GM19238 (cell line): Measurements from ENCODE around the gene KCTD20.
"Not testable (repeated sequence)": the region's sequence is repeated elsewhere in the genome, so short reads cannot be mapped to it uniquely, and the experiment has no call there.

ENCODE experiments used
- DNase-seq: peaks from one replicate; pipeline ENCODE4 v3.0.0; 2011; ENCODE audit warnings: low spot score; ENCODE audit not compliant: insufficient read length

KCTD20 gene

DNA sequence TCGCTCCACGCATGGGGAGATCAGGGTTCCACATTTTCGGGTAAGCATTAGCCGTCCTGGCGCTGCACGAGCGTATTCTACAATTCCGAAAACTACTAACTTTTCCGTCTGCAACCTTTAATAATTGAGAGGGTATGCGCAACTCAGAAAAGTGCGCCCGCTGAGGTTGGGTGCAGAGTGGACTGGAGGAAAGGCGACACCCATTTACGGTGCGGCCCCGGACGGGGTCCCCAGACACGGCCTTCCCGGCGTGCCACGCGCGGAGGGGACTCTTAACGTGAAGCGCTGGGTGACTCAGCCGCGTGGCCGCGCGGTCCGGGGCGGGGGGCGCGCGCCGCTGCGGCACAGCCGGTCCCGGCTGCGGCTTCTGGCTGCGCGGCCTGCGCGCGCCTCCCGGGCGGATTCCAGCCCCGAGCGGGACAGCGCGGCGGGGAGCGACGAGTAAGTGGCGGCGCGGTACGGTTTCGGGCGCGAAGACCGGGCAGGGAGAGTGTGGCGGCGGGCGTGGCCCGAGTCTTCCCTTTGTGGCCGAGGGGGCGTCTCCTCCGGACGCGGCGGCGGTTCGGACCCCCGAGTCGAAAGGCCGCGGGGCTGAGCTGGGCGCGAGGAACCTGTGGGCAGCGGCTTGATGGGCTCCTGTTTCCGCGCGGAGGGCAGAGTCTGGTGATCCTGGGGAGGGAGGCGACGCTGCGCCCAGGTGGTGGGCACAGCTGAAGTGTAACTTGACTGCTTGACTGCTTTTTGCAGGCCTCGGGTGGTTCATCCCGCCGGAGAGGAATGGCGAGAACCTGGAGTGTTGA is at the start of gene KCTD20, which contains the start of gene PXT1:
Gene KCTD20 (plus strand): TSS at position 330 of the 800 bp plus-strand sequence. CDS start 27,098 bp downstream, outside the sequence.
Gene PXT1 (minus strand): TSS at position 184 of the 800 bp plus-strand sequence. CDS start 16,772 bp downstream, outside the sequence.
- DNase-seq, result peak; percentile 86

DNA sequence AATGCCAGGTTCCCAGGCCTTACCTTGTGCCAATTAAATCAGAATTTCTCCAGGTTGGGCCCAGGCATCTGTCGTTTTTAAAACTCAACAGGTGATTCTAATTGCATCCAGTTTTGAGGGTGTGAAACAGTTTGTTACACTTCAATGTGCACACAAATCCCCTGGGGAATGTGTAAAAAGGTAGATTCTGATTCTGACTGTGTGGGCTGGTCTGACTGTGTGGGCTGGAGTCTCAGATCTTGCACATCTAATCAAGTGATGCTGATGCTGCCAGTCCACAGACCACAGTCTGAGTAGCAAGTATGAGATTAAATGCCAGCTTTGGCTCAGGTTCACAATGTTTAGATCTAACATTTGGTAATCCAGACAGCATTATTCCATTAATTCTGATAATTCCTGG is 42.8 kb upstream of the KCTD20 start:
- no peak for DNase-seq

DNA sequence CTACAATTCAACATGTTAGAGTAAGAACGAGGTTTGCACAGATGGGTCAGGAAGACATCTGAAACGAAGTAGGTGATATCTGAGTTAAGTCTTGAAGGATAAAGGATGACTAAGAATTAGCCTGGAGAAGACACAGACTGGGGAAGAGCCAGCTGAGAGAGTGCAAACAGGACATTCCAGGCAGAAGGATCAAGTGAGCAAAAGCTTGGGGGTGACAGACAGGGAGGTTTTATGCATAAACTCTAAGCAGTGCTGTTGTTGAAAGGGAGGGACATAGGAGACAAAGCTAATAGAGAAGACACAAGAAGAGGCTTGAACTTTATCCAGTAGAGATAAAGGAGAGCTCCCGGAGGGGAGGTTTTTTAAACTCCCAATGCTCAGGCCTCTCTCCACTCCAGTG is 40.3 kb upstream of the KCTD20 start:
- DNase-seq, result no peak

DNA sequence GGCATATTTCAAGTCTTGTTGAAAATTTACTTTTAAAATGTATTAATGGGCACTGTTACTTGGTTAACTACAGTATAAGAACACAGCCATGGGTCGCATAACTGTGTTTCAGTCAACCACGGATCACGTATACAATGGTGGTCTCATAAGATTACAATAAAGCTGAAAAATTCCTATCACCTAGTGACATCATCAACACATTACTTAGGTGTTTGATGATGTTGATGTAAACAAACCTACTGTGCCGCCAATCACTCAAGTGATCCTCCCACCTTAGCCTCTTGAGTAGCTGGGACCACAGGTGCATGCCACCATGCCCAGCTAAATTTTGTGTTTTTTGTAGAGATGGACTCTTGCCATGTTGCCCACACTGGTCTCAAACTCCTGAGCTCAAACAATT is 38.6 kb upstream of the KCTD20 start:
- no peak for DNase-seq

DNA sequence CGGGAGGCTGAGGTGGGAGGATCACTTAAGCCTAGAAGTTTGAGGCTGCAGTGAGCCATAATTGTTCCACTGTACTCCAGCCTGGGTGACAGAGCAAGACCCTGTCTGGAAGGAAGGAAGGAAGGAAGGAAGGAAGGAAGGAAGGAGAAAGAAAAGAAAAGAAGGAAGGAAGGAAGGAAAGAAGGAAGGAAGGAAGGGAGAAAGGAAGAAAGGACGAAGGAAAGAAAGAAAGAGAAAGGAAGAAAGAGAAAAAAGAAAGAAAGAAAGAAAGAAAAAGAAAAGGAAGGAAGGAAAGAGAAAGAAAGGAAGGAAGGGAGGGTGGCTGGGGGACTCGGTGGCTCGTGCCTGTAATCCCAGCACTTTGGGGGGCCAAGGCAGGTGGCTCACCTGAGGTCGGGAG is 33.1 kb upstream of the KCTD20 start:
- not testable (repeated sequence) for DNase-seq

DNA sequence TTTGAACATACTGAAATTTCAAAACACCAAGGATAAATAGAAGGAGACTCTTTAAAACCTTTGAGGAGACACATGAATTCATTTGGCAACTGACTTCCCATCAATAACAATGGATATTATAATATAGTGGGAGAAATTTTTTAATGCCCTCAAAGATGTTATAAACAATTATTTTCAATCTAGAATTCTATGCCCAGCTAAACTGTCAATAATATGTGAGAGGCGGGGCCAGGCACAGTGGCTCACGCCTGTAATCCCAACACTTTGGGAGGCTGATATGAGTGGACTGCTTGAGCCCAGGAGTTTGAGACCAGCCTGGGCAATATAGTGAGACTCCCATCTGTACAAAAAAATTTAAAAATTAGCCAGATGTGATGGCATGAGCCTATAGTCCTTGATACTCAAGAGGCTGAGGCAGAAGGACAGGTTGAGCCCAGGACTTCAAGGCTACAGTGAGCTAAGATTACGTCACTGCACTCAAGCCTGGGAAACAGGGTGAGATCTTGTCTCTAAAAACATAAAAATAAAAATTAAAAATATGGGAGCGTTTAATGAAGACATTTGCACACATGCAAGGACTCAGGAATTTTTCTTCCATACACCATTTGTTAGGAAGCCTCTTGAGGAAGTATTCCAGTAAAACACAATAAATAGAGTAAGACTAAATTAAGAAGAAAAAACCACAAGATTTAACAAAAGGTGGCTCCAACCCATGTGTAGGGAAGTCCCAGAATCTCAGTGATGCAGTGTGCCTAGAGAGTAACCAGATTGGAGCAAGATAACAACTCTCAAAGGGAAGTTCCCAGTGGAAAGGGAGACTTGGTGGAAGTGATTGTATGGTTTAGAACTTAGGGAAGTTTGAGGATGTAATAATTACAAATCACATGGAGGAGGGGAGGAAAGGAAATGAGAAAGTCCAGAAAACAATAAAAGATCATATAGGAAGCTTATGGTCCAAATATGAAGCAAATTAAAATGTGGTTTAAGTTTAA is 29.0 kb upstream of the KCTD20 start:
- DNase-seq, result no peak

DNA sequence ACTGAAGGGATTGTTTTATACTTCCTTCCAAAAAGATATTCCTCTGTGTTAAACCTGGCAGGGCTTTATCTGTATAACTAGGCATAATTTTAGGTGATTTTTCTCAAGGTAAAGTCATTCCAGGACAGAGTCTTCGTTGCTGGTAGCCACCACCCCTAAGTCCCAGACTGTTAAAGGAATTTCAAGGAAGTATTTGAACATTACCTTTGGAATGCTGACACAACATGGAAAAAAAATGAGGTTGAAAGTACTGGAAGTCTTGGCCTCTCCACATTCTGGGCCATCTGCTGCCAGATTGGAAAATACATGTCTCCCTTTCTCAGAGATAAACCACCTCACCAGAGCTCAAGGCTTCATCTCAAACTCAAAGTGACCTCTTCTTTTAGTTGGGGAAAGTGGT is 28.3 kb upstream of the KCTD20 start:
- no peak for DNase-seq

DNA sequence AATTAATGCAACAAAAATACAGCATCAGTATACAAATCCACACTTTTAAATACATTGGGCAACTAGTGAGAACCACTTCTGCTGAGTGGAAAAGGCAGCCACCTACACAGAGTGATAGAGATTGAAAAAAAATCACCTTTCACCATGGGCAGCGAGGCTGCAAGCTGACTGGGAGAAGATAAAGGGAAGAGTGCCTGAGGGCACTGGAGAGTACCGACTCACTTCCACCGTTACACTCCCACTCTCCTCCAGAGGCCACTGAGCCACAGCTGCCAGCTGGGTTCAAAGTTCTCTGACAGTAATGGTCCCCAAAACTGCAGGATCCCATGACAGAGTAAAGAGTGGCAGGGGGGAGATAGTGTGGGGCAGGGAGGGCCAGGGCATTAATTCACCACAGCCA is 24.2 kb upstream of the KCTD20 start:
- no peak for DNase-seq

DNA sequence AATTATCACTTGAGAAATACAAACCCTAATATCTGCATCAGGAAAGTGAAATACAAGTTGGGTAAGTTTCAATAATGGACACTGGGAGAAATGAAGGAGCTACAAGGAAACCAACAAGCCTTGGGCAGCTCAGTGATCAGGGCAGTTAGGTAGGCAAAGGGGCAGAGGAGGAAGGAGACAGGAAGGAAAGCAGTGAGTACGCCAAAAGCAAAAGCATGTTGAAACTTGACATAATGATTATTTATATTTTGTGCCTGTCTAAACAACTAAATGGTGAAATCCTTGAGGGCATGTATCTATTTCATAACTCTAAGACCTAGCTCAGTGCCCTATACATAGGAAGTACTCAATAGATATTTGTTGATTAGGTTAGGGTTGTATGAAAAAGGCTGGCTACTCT is 23.5 kb upstream of the KCTD20 start:
- DNase-seq, result no peak

DNA sequence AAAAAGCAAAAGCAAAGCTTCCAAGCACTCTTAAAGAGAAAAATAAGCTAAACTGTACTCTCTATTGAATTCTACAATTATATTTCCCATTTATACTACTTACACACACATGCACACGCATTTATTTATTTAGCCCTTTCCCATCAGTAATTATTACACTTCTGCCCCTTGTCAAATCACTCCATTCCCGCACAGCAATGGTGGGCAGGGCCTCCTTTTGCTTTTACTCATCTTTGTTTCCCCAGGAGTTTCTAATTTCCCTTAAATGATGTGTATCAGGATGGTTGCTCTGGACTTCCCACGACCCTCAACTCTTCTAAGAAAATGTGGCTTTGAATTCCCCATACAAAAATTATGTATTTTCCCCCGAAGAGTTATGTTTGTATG is 20.1 kb upstream of the KCTD20 start:
- DNase-seq, result no peak

DNA sequence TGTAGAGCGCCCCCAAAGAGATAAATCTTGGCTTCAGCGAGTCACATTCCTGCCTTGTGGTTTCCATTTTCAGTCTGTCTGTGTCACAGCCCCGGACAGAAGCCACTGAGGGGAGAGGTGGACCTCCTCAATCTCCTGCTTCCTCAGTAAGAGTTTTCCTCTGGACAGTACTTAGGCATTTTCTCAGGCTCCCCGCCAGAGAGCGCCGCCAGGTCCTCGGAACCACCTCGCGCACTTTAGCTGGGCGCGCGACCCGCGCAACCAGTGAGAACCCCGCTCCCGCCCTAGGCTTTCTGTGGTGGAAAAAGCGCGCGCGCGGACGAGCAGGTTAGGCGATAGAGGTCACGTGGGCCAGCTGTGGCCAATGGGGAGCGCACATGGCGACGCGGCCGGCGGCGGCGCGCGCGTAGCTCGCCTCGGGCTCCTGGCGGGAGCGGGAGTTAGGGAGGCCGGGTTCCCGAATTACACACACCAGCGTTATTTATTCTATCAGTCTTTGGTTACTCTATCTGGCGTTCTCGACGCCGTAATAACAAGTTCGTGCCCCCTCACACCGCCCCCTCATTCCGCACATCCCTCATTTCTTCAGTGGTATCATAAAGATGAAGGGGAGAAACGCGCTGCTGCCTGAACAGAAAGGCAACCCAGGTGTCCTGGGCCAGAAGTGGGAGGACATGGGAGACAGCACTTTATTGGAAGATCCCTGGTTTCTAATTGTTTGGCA is 19.5 kb upstream of the KCTD20 start:
- DNase-seq, result peak; percentile 96

DNA sequence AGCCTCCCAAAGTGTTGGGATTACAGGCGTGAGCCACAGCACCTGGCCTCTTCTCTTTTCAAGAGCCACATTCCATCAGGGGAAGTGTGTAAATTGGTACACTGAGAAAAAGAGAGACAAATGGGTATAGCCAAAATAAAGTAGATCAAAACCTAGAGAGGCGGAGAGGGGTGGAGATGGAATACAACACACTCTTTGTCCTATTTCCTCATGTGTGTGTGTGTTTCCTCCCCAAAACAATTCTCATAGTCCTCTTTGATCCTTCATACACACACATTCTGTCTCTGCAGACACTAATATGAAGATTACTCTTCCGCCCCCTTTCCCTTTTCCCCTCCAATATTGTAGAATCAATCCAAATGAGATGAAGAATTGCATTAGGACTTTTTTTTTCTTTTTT is 16.2 kb upstream of the KCTD20 start:
- no peak for DNase-seq

DNA sequence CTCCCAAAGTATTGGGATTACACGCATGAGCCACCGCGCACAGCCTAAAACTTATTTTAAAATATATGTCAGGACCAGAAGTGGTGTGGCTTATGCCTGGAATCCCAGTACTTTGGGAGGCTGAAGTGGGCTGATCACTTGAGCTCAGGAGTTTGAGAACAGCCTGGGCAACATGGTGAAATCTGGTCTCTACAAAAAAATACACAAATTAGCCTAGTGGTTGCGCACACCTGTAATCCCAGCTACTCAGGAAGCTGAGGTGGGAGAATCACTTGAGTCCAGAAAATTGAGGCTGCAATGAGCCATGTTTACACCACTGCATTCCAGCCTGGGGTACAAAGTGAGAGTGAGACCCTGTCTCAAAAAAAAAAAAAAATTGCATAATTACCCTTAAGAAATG is 13.9 kb upstream of the KCTD20 start:
- DNase-seq, result no peak

DNA sequence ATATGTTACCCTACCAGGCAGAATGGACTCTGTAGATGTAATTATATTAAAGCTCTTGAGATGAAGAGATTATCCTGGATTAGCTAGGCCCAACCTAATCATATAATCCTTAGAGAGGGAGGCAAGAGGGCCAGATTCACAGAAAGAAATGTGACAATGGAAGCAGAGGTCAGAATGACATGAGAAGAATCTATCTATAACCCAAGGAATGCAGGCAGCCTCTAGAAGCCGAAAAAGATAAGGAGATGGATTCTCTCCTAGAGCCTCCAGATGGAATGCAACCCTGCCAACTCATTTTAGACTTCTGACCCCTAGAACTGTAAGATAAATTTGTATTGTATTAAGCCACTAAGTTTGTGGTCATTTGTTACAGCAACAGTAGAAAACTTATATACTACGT is 12.4 kb upstream of the KCTD20 start:
- no peak for DNase-seq

DNA sequence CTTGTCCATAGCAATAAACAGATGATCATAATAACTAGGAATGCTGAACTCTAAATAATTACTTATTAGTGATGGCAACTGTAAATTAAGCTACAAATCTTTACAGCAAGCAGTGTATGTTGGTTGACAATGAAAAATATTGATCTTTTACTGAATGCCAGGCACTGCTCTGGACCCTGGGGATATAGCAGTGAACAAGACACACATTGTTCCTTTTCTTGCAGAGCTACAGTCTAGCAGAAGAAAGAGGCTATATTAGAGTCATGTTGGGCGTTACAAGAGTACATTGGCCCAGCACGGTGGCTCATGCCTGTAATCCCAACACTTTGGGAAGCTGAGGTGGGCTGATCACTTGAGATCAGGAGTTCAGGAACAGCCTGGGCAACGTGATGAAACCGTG is 11.6 kb upstream of the KCTD20 start:
- DNase-seq, result no peak

DNA sequence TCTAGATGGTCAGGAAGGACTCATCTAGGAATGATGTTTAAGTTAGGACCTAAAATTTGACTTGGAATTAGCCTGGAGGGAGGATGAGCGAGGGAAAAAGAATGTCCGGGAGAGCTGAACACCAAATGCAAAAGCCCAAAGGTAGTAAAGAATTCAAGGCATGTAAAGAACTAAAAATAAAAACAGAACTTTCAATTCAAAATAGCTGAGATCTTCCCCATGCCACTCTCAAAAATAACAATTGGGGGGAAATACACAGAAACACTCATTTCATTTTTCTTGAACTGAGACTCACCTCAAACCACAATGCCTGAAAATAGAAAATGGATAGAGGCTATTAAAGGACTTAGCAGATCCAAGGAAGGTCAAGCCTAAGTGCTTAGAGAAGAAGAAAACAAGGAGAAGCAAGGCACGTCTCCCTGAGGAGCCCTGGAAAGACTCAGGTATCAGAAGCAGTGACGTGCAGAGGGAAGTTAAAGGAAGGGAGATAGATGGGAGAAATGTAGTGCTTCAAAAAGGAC is 10.6 kb upstream of the KCTD20 start:
- DNase-seq, result no peak

DNA sequence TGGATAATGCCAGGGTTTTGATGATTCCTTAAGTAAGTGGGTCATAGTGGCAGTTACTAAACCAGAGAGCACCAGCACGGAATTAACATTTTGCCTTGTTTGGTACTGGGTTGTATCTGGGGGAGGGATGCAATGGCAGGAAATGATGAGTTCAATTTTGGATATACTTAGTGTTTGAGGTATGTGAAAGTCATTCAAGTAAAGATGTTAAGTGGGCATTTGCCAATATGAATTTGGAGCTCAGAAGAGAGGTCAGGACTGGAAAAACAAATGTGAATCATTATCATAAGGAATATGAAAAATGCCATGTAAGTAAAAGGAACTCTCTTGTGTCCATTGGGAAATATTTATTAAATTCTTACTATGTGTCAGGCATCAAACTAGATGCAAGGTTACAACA is 6.3 kb upstream of the KCTD20 start:
- no peak for DNase-seq

DNA sequence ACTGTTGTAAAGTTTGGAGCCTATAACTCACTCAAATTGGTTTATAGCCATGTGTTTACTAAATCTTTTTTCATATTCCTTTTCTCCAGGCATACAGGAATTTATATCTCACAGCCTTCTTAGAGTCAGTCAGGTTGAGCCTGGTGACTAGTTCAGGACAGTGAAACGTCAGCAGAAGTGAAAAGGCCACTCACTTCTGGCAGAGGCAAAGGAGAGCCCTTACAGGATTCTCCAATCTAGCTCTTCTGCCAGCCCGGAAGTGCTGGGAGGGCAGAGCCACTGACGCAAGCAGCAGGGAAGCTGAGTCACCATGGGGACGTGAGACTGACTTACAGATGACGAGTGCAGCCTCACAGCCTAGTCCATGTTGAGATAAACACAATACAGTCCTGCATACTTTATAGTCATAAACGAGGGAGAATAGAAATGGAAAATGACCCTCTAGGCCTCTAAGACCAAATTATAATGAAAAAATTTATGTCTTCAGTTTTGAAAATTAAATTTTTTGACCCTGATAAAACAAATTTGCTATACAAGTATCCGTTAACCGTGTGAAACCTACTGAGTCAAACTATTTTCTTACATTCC is 1.4 kb upstream of the KCTD20 start:
- DNase-seq, result peak; percentile 76

DNA sequence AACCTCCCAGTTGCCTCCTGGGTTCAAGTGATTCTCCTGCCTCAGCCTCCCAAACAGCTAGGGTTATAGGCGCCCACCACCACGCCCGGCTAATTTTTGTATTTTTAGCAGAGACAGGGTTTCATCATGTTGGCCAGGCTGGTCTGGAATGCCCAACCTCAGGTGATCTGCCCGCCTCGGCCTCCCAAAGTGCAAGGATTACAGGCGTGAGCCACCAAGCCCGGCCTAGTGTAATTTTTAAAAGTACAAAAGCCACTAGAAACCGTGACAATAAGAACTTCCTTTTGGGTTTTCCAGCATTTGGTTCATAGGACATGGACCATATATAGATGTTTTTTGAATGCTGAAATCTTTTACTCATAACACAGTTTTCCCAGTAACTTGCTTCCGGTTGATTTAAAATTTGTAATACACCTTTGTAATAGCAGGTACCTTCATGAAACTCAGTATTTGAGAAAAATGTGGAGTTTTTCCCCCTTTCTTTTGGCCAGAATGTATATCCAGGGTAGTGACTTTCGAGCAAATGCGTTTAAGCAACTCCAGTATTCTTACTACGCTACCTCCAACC is 613 bp upstream of the KCTD20 start:
- no peak for DNase-seq
